Uterus (tissue), 4 donors: Measurements from ENCODE around the gene RAPGEF3. TPM values are rescaled to one million over a fixed set of nuclear protein-coding genes. Genes with fewer than 3 reads are reported as not detected.

ENCODE experiments used
- DNase-seq, 2 donors: peaks; one replicate each; pipeline ENCODE4 v3.0.0-alpha.2; 2019 to 2020
- H3K27ac ChIP-seq, 2 donors: fragments of 200-600 bp; sonication (generic); 1 replicate in 1 of 2; 2 replicates in 1 of 2; pipeline ENCODE4 v1.5.1; 2016 to 2018
- H3K27me3 ChIP-seq, 2 donors: fragments of 200-600 bp; sonication (generic); one replicate each; pipeline ENCODE4 v1.5.1; 2018 to 2019; ENCODE audit warnings: control low read depth in 1 of 2
- H3K36me3 ChIP-seq, 2 donors: fragments of 200-600 bp; sonication (generic); one replicate each; pipeline ENCODE4 v1.5.1; 2019; ENCODE audit warnings: control low read depth in 1 of 2
- H3K4me1 ChIP-seq, 2 donors: fragments of 200-600 bp; sonication (generic); one replicate each; pipeline ENCODE4 v1.5.1; 2018 to 2019; ENCODE audit warnings: control low read depth in 1 of 2
- H3K4me3 ChIP-seq, 2 donors: fragments of 200-600 bp; sonication (generic); 1 replicate in 1 of 2; 2 replicates in 1 of 2; pipeline ENCODE4 v1.5.1; 2018 to 2019; ENCODE audit warnings: mild to moderate bottlenecking in 1 of 2
- H3K9me3 ChIP-seq, 2 donors: fragments of 200-600 bp; sonication (generic); one replicate each; pipeline ENCODE4 v1.5.1; 2019; ENCODE audit warnings: control low read depth in 1 of 2
- POLR2A ChIP-seq, 2 donors: fragments of 450-650 bp; IDR thresholded peaks; one replicate each; pipeline ENCODE4 v1.6.1; 2016; ENCODE audit warnings: antibody characterized with exemption in 2 of 2, mild to moderate bottlenecking in 1 of 2, moderate library complexity in 1 of 2
- intact Hi-C: fragments of 100-400 bp; cut with DNase I; formaldehyde crosslinking; loops from one replicate; pipeline ENCODE4 v1.15.1; 2023; ENCODE audit warnings: low total_unique reads
- total RNA-seq, 4 donors: library from RNA; depleted of rRNA in 3 of 4; stranded (reverse); fragments of >200 nt in 3 of 4; gene quantifications; one replicate each; pipeline versions ENCODE4 v1.1.0 to v1.2.4, GENCODE V29; 2014 to 2023
- TF ChIP-seq, protein P1 (sequence below), 4 experiments: fragments of 200-600 bp in 2 of 4; fragments of 450-650 bp in 2 of 4; sonication (generic) in 2 of 4; IDR thresholded peaks; one replicate each; pipeline ENCODE4 v1.5.1; 2016 to 2019; ENCODE audit warnings: antibody characterized with exemption in 4 of 4, mild to moderate bottlenecking in 2 of 4, moderate library complexity in 1 of 4
- donor health status: DM: yes; HTN: yes; CAD: no.

Gene RAPGEF3
- total RNA-seq, 4 donors from 2014 or later, result 13.5 to 105 (median 48.7) TPM

DNA sequence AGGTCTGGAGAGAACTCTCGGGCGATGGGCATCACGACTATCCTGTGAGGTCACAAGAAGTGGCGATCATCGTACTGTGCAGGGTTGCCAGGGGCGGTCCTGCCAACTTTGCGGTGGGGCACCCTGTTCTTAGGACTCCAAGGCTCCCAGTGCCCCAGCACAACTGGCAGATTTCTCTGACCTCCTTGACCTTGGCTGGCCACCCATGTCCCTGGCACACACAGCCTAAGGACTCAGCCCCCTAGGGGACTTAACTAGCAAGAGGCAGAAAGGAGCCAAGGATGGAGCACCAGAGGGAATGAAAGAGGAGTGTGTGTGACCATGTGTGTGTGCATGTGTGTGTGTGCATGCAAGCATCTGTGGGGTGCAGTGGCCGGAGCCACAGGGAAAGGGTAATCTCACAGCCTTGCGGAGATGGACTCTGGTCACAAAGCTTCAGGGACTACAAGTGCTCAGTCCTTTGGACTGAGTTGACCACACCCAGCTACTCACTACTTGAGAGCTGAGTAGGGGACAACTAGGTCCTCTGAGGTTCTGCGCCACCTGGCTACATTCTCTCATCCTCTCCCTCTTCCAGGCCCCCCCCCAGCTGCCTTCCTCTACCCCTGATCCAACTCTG, 28.1 kb upstream of the RAPGEF3 start:
- H3K4me1 ChIP-seq, result no peaks in the 10 kb centered on the region
- no peak for TF ChIP-seq POLR2A (IDR thresholded peaks at IDR 0.05)
- TF ChIP-seq, protein P1, sequence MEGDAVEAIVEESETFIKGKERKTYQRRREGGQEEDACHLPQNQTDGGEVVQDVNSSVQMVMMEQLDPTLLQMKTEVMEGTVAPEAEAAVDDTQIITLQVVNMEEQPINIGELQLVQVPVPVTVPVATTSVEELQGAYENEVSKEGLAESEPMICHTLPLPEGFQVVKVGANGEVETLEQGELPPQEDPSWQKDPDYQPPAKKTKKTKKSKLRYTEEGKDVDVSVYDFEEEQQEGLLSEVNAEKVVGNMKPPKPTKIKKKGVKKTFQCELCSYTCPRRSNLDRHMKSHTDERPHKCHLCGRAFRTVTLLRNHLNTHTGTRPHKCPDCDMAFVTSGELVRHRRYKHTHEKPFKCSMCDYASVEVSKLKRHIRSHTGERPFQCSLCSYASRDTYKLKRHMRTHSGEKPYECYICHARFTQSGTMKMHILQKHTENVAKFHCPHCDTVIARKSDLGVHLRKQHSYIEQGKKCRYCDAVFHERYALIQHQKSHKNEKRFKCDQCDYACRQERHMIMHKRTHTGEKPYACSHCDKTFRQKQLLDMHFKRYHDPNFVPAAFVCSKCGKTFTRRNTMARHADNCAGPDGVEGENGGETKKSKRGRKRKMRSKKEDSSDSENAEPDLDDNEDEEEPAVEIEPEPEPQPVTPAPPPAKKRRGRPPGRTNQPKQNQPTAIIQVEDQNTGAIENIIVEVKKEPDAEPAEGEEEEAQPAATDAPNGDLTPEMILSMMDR (IDR thresholded peaks at IDR 0.05), result no peak
- intact Hi-C loops, result loop anchor here (10.0 kb wide), 1 partner anchor 48 kb away; no protein-coding TSS in a partner anchor
- H3K36me3 ChIP-seq, result no peaks in the 10 kb centered on the region
- no peak for DNase-seq
- H3K27ac ChIP-seq, result peak overlapping the region in 1 of 2 donors; percentile 53
- no peaks in the 10 kb centered on the region for H3K27me3 ChIP-seq
- no peak overlapping the region for H3K4me3 ChIP-seq
- no peaks in the 10 kb centered on the region for H3K9me3 ChIP-seq

DNA sequence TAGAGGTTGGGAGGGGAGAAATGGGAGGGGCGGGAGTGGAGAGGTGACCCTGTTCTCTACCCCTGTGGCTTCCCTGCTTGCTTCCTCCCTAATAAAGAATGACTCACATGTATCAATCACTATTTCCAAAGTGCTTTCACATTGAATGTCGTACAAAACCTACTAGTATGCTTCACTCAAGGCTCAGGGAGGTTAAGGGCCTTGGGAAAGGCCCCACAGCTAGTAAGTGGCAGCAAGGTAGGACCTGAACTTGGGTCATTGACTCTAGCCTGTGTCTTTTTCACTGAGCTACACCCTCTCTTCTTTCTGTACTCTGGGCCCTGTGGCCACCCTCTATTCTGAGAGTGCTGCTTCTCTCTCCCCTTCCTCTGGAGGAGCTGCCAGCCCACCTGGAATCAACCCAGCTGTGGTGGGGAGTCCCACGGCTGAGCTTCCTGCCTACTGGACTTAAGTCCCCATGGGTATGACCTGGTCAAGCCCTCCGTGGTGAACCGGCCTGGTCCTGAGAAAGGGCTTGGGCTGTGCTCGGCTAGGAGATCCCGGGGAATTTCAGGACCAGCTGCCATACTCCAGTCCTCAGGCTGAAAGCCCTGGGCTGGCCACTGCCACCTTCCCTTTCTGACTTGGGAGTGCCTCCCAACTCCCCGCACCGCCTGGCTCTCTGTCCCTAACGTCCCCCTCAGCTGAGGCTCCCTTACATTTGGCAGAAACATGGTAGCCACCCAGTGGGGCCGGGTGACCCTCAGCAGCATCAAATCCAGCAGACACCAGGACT, 27.4 kb upstream of the RAPGEF3 start:
- Histone ChIP-seq H3K36me3 (no peaks in the 10 kb centered on the region), H3K27ac (peak overlapping the region in 1 of 2 donors; percentile 53), H3K4me1 (no peaks in the 10 kb centered on the region), H3K9me3 (no peaks in the 10 kb centered on the region), H3K27me3 (no peaks in the 10 kb centered on the region), H3K4me3 (no peak overlapping the region)
- intact Hi-C loops, result loop anchor here (10.0 kb wide), 1 partner anchor 49 kb away; no protein-coding TSS in a partner anchor
- TF ChIP-seq, protein P1 (IDR thresholded peaks at IDR 0.05), result no peak
- TF ChIP-seq POLR2A (IDR thresholded peaks at IDR 0.05), result no peak
- DNase-seq, result no peak

DNA sequence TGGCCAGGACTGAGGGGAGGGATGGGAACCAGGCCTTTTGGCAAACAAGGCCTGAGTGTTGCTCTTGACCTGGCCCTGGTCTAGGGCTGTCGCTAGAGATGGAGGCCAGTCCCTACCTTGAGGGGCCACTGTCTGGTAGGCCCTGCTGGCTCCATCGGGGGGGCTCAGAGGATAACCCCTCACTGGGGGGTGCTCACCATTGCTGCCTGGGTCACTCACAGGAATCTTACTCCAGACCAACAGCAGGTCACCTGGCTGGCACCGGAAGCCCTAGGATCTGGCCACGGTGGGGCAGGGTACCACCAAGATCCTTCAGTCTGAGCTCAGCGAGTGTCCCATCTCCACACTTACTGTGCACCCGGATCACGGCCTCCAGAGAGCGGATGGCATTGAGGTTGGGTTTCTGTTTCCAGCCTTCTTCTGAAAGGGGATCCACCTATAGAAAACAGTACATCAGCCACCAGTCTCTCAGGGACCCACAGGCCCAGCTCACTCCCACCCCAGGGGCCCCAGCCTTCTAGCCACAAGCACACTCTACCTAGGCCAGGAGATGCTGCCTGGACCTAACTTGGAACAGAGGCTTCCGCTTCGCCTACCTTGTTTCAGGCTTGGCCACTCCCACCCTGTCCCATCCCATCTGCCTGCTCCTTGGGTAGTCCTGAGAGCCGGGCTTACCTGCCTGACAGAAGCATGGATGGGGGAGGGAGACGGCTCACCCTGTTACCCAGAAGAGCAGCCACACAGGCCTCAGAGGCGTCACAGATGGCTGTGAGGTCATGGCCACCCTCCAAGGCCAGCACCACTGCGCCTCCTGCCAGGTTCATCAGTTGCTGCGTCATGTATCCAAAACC, 26.6 kb upstream of the RAPGEF3 start:
- no peaks in the 10 kb centered on the region for H3K36me3 ChIP-seq
- no peak overlapping the region for H3K4me3 ChIP-seq
- no peak for DNase-seq
- H3K4me1 ChIP-seq, result no peaks in the 10 kb centered on the region
- H3K27me3 ChIP-seq, result no peaks in the 10 kb centered on the region
- TF ChIP-seq POLR2A (IDR thresholded peaks at IDR 0.05), result no peak
- TF ChIP-seq, protein P1 (IDR thresholded peaks at IDR 0.05), result no peak
- intact Hi-C loops, result loop anchor here (10.0 kb wide), 1 partner anchor 50 kb away; no protein-coding TSS in a partner anchor
- H3K9me3 ChIP-seq, result no peaks in the 10 kb centered on the region
- peak overlapping the region in 1 of 2 donors; percentile 53 for H3K27ac ChIP-seq

DNA sequence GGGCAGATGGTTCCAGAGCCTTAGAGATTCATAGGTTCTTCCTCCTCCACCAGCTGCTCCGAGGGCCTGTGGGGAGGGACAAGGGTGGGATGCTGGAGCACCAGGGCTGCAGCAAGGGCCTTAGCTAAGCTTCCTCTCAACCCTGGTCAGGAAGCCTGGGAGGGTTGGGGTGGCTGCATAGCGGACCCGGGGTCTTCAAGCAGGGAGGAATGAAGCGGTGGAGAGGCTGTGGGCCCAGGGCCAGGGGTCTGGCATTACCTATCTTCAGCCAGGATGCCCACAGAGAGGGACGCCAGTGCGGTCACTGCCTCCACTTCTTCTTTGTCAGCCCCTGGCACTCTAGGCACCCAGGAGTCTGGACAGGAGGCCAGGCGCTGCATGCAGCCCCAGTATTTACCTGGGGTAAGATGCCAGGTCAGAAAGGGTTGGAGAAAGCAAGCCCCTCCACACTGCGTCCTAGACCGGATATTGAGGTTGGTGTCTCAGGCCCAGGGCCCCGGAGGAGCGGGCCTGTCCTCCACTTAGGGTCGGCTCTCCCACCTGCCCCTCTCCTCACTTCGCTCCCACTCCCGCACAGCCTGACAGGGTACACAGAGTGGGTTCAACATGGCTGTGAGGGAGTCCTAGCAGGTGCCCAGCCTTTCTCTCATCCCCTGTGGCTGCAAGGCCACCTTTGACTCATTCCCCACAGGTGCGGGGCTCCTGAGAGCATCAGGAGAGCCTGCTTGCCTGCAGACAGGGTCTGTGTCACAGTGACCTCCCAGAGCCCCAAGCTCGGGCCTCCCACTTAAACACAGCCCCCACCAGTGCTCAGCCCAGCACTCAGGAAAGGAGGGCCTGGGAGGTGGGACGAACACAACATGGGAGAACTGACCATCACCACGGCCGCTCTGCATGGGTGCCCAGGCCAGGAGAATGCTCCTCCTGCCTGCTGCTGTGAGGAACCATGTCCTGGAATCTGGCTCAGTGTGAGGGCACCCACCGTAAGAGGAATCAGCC, 25.4 kb upstream of the RAPGEF3 start:
- no peaks in the 10 kb centered on the region for H3K9me3 ChIP-seq
- intact Hi-C loops, result loop anchor here (10.0 kb wide), 1 partner anchor 51 kb away; no protein-coding TSS in a partner anchor
- DNase-seq, result no peak
- no peaks in the 10 kb centered on the region for H3K4me1 ChIP-seq
- no peak overlapping the region for H3K4me3 ChIP-seq
- no peaks in the 10 kb centered on the region for H3K27me3 ChIP-seq
- TF ChIP-seq, protein P1 (IDR thresholded peaks at IDR 0.05), result no peak
- TF ChIP-seq POLR2A (IDR thresholded peaks at IDR 0.05), result no peak
- H3K36me3 ChIP-seq, result no peaks in the 10 kb centered on the region
- no peak overlapping the region for H3K27ac ChIP-seq
